Measurements from ENCODE around the gene RRM2. TPM values are rescaled to one million over a fixed set of nuclear protein-coding genes. Genes with fewer than 3 reads are reported as not detected.

Gene RRM2
- polyA plus RNA-seq, 1 donor (not counting 4 experiments of a cell fraction or from before 2014, with no cell fraction given) = 25.7 TPM

GRCh38 chr2:10126632-10127026 is 4.1 kb downstream of the RRM2 start:
- Histone ChIP-seq H3K4me1 (ENCODE audit: control insufficient read depth, extremely low read depth, insufficient read depth, low read length) (peaks cover 19% of the 10 kb centered on the region), H2AFZ (ENCODE audit: control insufficient read depth, low read length) (no peak overlapping the region), H3K79me2 (ENCODE audit: control insufficient read depth, insufficient read depth, low read length) (peaks cover 18% of the 10 kb centered on the region), H3K4me3 (ENCODE audit: control insufficient read depth in 2 of 3, extremely low read depth in 1 of 3, insufficient read depth in 2 of 3, low read depth in 1 of 3, low read length in 3 of 3) (no peak overlapping the region), H3K27me3 (ENCODE audit: control insufficient read depth, extremely low read depth, insufficient read depth, low read length) (no peaks in the 10 kb centered on the region), H3K4me2 (ENCODE audit: control insufficient read depth, extremely low read depth, insufficient read depth, low read depth, low read length) (no peak overlapping the region), H4K20me1 (ENCODE audit: control insufficient read depth, extremely low read depth, insufficient read depth, low read length) (no peaks in the 10 kb centered on the region), H3K9ac (ENCODE audit: control insufficient read depth, extremely low read depth, insufficient read depth, low read length) (no peak overlapping the region), H3K9me3 (ENCODE audit: control insufficient read depth, low read depth, low read length) (no peaks in the 10 kb centered on the region), H3K9me1 (ENCODE audit: control insufficient read depth, extremely low read depth, insufficient read depth, low read length) (no peaks in the 10 kb centered on the region), H3K36me3 (ENCODE audit: control insufficient read depth in 2 of 2, extremely low read depth in 1 of 2, insufficient read depth in 2 of 2, low read length in 2 of 2) (peaks cover 2 to 24% of the 10 kb centered on the region in 2 experiments), H3K27ac (ENCODE audit: control insufficient read depth, insufficient read depth, low read length) (no peak overlapping the region)
- dilution Hi-C loops (cut with MboI; ENCODE audit: extremely low pct_ligation_motif_present, low sequenced_read_pairs) = no loop called here
- FAIRE-seq (no peak), DNase-seq (ENCODE audit: low read depth, low spot score) (no peak)
- TF ChIP-seq EZH2 (IDR thresholded peaks at IDR 0.05; ENCODE audit: low read length) = no peak
- no peak for TF ChIP-seq CTCF (optimal IDR thresholded peaks at IDR 0.05 in 1 of 3, IDR thresholded peaks at IDR 0.05 in 1 of 3, conservative IDR thresholded peaks at IDR 0.05 in 1 of 3; ENCODE audit: extremely low read depth in 1 of 3, insufficient read depth in 2 of 3, low read length in 3 of 3)

DNA sequence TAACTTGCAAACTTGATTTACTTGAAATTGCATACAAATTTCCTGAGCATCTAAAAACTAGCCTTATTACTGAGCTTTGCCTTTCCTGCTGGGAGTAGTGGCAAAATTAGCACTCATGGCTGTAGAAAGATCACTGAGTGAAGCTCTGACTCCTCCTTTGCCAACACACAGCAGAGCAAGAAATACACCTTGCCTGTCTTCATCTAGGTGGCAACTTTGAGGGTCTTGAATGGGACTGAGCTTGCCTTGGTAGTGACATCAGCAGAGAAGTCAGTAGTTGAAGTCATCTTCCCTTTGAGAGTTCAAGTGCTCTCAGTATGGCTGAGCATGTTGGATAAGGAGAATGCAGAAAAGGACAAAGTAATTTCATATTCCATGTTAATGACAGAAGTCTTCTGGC is 5.9 kb downstream of the RRM2 start:
- DNase-seq (ENCODE audit: low read depth, low spot score) (no peak), FAIRE-seq (no peak)
- no peak overlapping the region for H3K4me3 ChIP-seq (ENCODE audit: control insufficient read depth in 2 of 3, extremely low read depth in 1 of 3, insufficient read depth in 2 of 3, low read depth in 1 of 3, low read length in 3 of 3)
- no peak overlapping the region for H3K4me2 ChIP-seq (ENCODE audit: control insufficient read depth, extremely low read depth, insufficient read depth, low read depth, low read length)
- no peaks in the 10 kb centered on the region for H3K9me1 ChIP-seq (ENCODE audit: control insufficient read depth, extremely low read depth, insufficient read depth, low read length)
- TF ChIP-seq CTCF (optimal IDR thresholded peaks at IDR 0.05 in 1 of 3, IDR thresholded peaks at IDR 0.05 in 1 of 3, conservative IDR thresholded peaks at IDR 0.05 in 1 of 3; ENCODE audit: extremely low read depth in 1 of 3, insufficient read depth in 2 of 3, low read length in 3 of 3) (no peak), EZH2 (IDR thresholded peaks at IDR 0.05; ENCODE audit: low read length) (no peak)
- no peaks in the 10 kb centered on the region for H3K9me3 ChIP-seq (ENCODE audit: control insufficient read depth, low read depth, low read length)
- no peak overlapping the region for H2AFZ ChIP-seq (ENCODE audit: control insufficient read depth, low read length)
- peaks cover 17% of the 10 kb centered on the region for H3K4me1 ChIP-seq (ENCODE audit: control insufficient read depth, extremely low read depth, insufficient read depth, low read length)
- no peak overlapping the region for H3K27ac ChIP-seq (ENCODE audit: control insufficient read depth, insufficient read depth, low read length)
- no peaks in the 10 kb centered on the region for H3K27me3 ChIP-seq (ENCODE audit: control insufficient read depth, extremely low read depth, insufficient read depth, low read length)
- peaks cover 7% of the 10 kb centered on the region for H3K79me2 ChIP-seq (ENCODE audit: control insufficient read depth, insufficient read depth, low read length)
- dilution Hi-C loops (cut with MboI; ENCODE audit: extremely low pct_ligation_motif_present, low sequenced_read_pairs) = no loop called here
- no peaks in the 10 kb centered on the region for H4K20me1 ChIP-seq (ENCODE audit: control insufficient read depth, extremely low read depth, insufficient read depth, low read length)
- peaks cover 2 to 29% of the 10 kb centered on the region in 2 experiments for H3K36me3 ChIP-seq (ENCODE audit: control insufficient read depth in 2 of 2, extremely low read depth in 1 of 2, insufficient read depth in 2 of 2, low read length in 2 of 2)
- H3K9ac ChIP-seq (ENCODE audit: control insufficient read depth, extremely low read depth, insufficient read depth, low read length) = no peak overlapping the region
